ENCODE data around the gene GAB3.

Gene GAB3

GRCh38 chrX:154795016-154795415 lies 44.1 kb upstream of the GAB3 start:
- no peaks in the 10 kb centered on the region for H4K20me1 ChIP-seq (ENCODE audit: insufficient read depth, low read length)
- no peak overlapping the region for H3K4me3 ChIP-seq (ENCODE audit: low read depth, low read length, poor library complexity, severe bottlenecking)
- H3K4me1 ChIP-seq (ENCODE audit: insufficient read depth, low read length, severe bottlenecking): peaks cover 9% of the 10 kb centered on the region
- no peaks in the 10 kb centered on the region for H3K9me3 ChIP-seq (ENCODE audit: low read length)
- H3K9me2 ChIP-seq (ENCODE audit: low read depth, low read length): no peaks in the 10 kb centered on the region
- H3K79me2 ChIP-seq (ENCODE audit: insufficient read depth, low read length): no peaks in the 10 kb centered on the region
- TF ChIP-seq EZH2 (IDR thresholded peaks at IDR 0.05; ENCODE audit: borderline replicate concordance, low read length) (no peak), CTCF (IDR thresholded peaks at IDR 0.05; ENCODE audit: low read length) (no peak)
- no peaks in the 10 kb centered on the region for H3K36me3 ChIP-seq (ENCODE audit: insufficient read depth, low read length)
- H3K27me3 ChIP-seq (ENCODE audit: insufficient read depth, low read length): no peaks in the 10 kb centered on the region
- H3K4me2 ChIP-seq (ENCODE audit: low read length): no peak overlapping the region
- H3K9ac ChIP-seq (ENCODE audit: low read length): no peak overlapping the region
- H2AFZ ChIP-seq (ENCODE audit: low read length): no peak overlapping the region
- H3F3A ChIP-seq (ENCODE audit: insufficient read depth, low read length): no peaks in the 10 kb centered on the region
- no peak overlapping the region for H3K27ac ChIP-seq (ENCODE audit: low read depth, low read length, poor library complexity, severe bottlenecking)

DNA sequence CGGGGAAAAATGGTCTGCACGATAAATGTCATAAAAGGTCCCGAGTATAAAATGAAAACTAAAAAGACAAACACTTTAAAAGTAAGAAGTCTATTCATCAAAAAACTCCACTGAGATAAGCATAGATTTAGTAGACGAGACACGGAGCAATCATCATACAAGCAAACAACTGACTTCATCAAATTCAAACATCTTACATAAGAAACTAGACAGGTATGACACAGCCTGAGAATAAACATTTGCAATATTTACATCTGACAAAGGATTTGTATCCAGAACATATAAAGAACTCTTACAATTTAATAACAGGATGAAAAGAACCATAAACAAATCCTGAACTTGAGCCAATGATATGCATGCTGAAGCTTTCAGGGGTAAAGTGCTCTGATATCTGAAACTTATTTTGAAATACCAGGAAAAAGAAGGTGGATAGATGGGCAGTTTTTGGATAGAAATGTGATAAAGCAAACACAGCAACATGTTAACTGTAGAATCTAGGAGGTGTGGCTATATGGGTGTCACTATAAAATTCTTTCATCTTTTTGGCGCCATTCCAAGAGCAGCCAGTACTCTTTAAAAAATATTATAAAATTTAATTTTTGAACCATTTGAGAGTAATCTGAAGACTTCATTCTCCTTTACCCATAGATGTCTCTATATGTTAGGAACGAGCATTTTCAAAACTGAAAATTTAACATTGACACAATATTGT lies 42.4 kb upstream of the GAB3 start:
- H3K27me3 ChIP-seq (ENCODE audit: insufficient read depth, low read length): no peaks in the 10 kb centered on the region
- H3K36me3 ChIP-seq (ENCODE audit: insufficient read depth, low read length): no peaks in the 10 kb centered on the region
- H2AFZ ChIP-seq (ENCODE audit: low read length): no peak overlapping the region
- H3K9ac ChIP-seq (ENCODE audit: low read length): no peak overlapping the region
- no peaks in the 10 kb centered on the region for H3K79me2 ChIP-seq (ENCODE audit: insufficient read depth, low read length)
- no peak overlapping the region for H3K4me3 ChIP-seq (ENCODE audit: low read depth, low read length, poor library complexity, severe bottlenecking)
- no peaks in the 10 kb centered on the region for H3K9me2 ChIP-seq (ENCODE audit: low read depth, low read length)
- H3F3A ChIP-seq (ENCODE audit: insufficient read depth, low read length): no peaks in the 10 kb centered on the region
- H3K9me3 ChIP-seq (ENCODE audit: low read length): no peaks in the 10 kb centered on the region
- H4K20me1 ChIP-seq (ENCODE audit: insufficient read depth, low read length): no peaks in the 10 kb centered on the region
- no peak overlapping the region for H3K4me2 ChIP-seq (ENCODE audit: low read length)
- TF ChIP-seq CTCF (IDR thresholded peaks at IDR 0.05; ENCODE audit: low read length): no peak
- TF ChIP-seq EZH2 (IDR thresholded peaks at IDR 0.05; ENCODE audit: borderline replicate concordance, low read length): no peak
- no peaks in the 10 kb centered on the region for H3K4me1 ChIP-seq (ENCODE audit: insufficient read depth, low read length, severe bottlenecking)
- no peak overlapping the region for H3K27ac ChIP-seq (ENCODE audit: low read depth, low read length, poor library complexity, severe bottlenecking)

DNA sequence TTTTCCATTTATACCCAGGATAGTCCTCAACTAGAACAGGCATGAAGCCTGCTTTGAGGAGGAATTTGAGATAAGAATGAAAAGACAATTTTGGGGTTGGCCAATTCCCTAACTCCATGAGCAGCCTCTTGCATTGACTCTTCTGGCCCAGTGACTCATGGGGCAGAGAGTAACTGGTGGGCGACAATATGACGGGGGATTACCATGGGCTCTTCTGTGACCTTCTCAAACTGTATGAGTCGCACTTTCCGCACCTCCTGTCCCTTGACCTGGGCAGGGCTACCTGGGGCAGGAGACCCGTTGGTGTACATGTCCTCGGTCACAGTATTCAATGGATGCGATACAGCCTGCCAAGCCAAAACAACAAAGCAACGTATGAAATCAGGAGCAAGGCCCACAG lies 41.1 kb upstream of the GAB3 start:
- no peak for TF ChIP-seq CTCF (IDR thresholded peaks at IDR 0.05; ENCODE audit: low read length)
- no peak for TF ChIP-seq EZH2 (IDR thresholded peaks at IDR 0.05; ENCODE audit: borderline replicate concordance, low read length)
- Histone ChIP-seq H3F3A (ENCODE audit: insufficient read depth, low read length) (no peaks in the 10 kb centered on the region), H3K4me1 (ENCODE audit: insufficient read depth, low read length, severe bottlenecking) (no peaks in the 10 kb centered on the region)

More for the DNA sequence above, 41.1 kb upstream of the GAB3 start:
- Histone ChIP-seq H3K9me2 (ENCODE audit: low read depth, low read length) (no peaks in the 10 kb centered on the region), H3K79me2 (ENCODE audit: insufficient read depth, low read length) (no peaks in the 10 kb centered on the region), H3K9ac (ENCODE audit: low read length) (no peak overlapping the region), H3K4me2 (ENCODE audit: low read length) (no peak overlapping the region), H4K20me1 (ENCODE audit: insufficient read depth, low read length) (no peaks in the 10 kb centered on the region), H3K27ac (ENCODE audit: low read depth, low read length, poor library complexity, severe bottlenecking) (no peak overlapping the region), H3K27me3 (ENCODE audit: insufficient read depth, low read length) (no peaks in the 10 kb centered on the region), H2AFZ (ENCODE audit: low read length) (no peak overlapping the region), H3K36me3 (ENCODE audit: insufficient read depth, low read length) (no peaks in the 10 kb centered on the region), H3K9me3 (ENCODE audit: low read length) (no peaks in the 10 kb centered on the region), H3K4me3 (ENCODE audit: low read depth, low read length, poor library complexity, severe bottlenecking) (no peak overlapping the region)
